HG02623 (cell line): ENCODE data around the gene VWA1.
"Not testable (repeated sequence)": the region's sequence is repeated elsewhere in the genome, so short reads cannot be mapped to it uniquely, and the experiment has no call there.

Experiments used
- ATAC-seq: cut with Tn5 transposase; IDR thresholded peaks from one replicate; pipeline ENCODE4 v1.9.1; 2021; ENCODE audit warnings: moderate library complexity; ENCODE audit not compliant: unreplicated experiment

VWA1 gene

GRCh38 chr1:1402901-1403392 lies 32.5 kb upstream of the VWA1 start:
- ATAC-seq = not testable (repeated sequence)

GRCh38 chr1:1403653-1404052 lies 31.8 kb upstream of the VWA1 start:
- no peak for ATAC-seq

- no peak for ATAC-seq
Measured at GRCh38 chr1:1406101-1406820, 29.2 kb upstream of the VWA1 start.

- peak; percentile 84 for ATAC-seq
Measured at GRCh38 chr1:1406821-1407635, 28.5 kb upstream of the VWA1 start, which contains the start of gene MRPL20. Gene MRPL20 (minus strand): TSS chr1:1407293. CDS start chr1:1407217, 76 bp downstream.

GRCh38 chr1:1407636-1408318 lies 27.7 kb upstream of the VWA1 start:
- ATAC-seq = peak; percentile 18

GRCh38 chr1:1410238-1410637 lies 25.3 kb upstream of the VWA1 start:
- ATAC-seq = not testable (repeated sequence)

GRCh38 chr1:1411626-1412025 lies 23.9 kb upstream of the VWA1 start:
- no peak for ATAC-seq

- ATAC-seq = not testable (repeated sequence)
Measured at GRCh38 chr1:1412311-1412902, 23.1 kb upstream of the VWA1 start.

GRCh38 chr1:1415751-1416150 lies 19.7 kb upstream of the VWA1 start:
- ATAC-seq = no peak

- not testable (repeated sequence) for ATAC-seq
Measured at GRCh38 chr1:1417396-1417795, 18.1 kb upstream of the VWA1 start.

- not testable (repeated sequence) for ATAC-seq
Measured at GRCh38 chr1:1417825-1418463, 17.5 kb upstream of the VWA1 start.

GRCh38 chr1:1418464-1419362 lies 16.8 kb upstream of the VWA1 start:
- ATAC-seq = no peak

- no peak for ATAC-seq
Measured at GRCh38 chr1:1419363-1419812, 16.1 kb upstream of the VWA1 start.

- ATAC-seq = no peak
Measured at GRCh38 chr1:1419813-1420653, 15.5 kb upstream of the VWA1 start.

- ATAC-seq = no peak
Measured at GRCh38 chr1:1420654-1421141, 14.8 kb upstream of the VWA1 start.

- no peak for ATAC-seq
Measured at GRCh38 chr1:1421147-1421906, 14.2 kb upstream of the VWA1 start, which contains the start of gene ANKRD65. Gene ANKRD65 (minus strand): TSS chr1:1421276. CDS start chr1:1421005, 271 bp downstream.

- ATAC-seq = no peak
Measured at GRCh38 chr1:1421907-1422464, 13.5 kb upstream of the VWA1 start.
